Measurements from ENCODE around the gene STK10. TPM values are rescaled to one million over a fixed set of nuclear protein-coding genes. Genes with fewer than 3 reads are reported as not detected.
"Not testable (repeated sequence)": the region's sequence is repeated elsewhere in the genome, so short reads cannot be mapped to it uniquely, and the experiment has no call there.

STK10 gene
- total RNA-seq, 1 experiment from 2014 or later: 8.0 TPM

- DNase-seq (ENCODE audit: low spot score): no peak
Observed at GRCh38 chr5:172055421-172055820, 132.6 kb downstream of the STK10 start.

GRCh38 chr5:172054611-172055153, 133.3 kb downstream of the STK10 start:
- no peak for DNase-seq (ENCODE audit: low spot score)

GRCh38 chr5:172052450-172053236, 135.4 kb downstream of the STK10 start:
- DNase-seq (ENCODE audit: low spot score): no peak

- no peak for DNase-seq (ENCODE audit: low spot score)
Observed at GRCh38 chr5:172051643-172052339, 136.2 kb downstream of the STK10 start.

GRCh38 chr5:172050080-172050479, 137.9 kb downstream of the STK10 start:
- DNase-seq (ENCODE audit: low spot score): no peak

GRCh38 chr5:172049226-172049796, 138.7 kb downstream of the STK10 start:
- DNase-seq (ENCODE audit: low spot score): no peak

- DNase-seq (ENCODE audit: low spot score): no peak
Observed at GRCh38 chr5:172048539-172049101, 139.4 kb downstream of the STK10 start.

- DNase-seq (ENCODE audit: low spot score): no peak
Observed at GRCh38 chr5:172048170-172048422, 139.9 kb downstream of the STK10 start.

- DNase-seq (ENCODE audit: low spot score): no peak
Observed at GRCh38 chr5:172046593-172046992, 141.4 kb downstream of the STK10 start.

- DNase-seq (ENCODE audit: low spot score): no peak
Observed at GRCh38 chr5:172045315-172045632, 142.8 kb downstream of the STK10 start.

GRCh38 chr5:172044631-172045314, 143.3 kb downstream of the STK10 start:
- no peak for DNase-seq (ENCODE audit: low spot score)

- DNase-seq (ENCODE audit: low spot score): no peak
Observed at GRCh38 chr5:172043865-172044264, 144.2 kb downstream of the STK10 start.

- no peak for DNase-seq (ENCODE audit: low spot score)
Observed at GRCh38 chr5:172042183-172042582, 145.8 kb downstream of the STK10 start.

- no peak for DNase-seq (ENCODE audit: low spot score)
Observed at GRCh38 chr5:172038167-172038566, 149.9 kb downstream of the STK10 start.

GRCh38 chr5:172035049-172035448, 153.0 kb downstream of the STK10 start:
- DNase-seq (ENCODE audit: low spot score): no peak

- no peak for DNase-seq (ENCODE audit: low spot score)
Observed at GRCh38 chr5:172031894-172032461, 156.0 kb downstream of the STK10 start.

- no peak for DNase-seq (ENCODE audit: low spot score)
Observed at GRCh38 chr5:172029876-172030275, 158.1 kb downstream of the STK10 start.

- DNase-seq (ENCODE audit: low spot score): no peak
Observed at GRCh38 chr5:172028167-172028566, 159.9 kb downstream of the STK10 start.

GRCh38 chr5:172020110-172020786, 167.8 kb downstream of the STK10 start:
- not testable (repeated sequence) for DNase-seq (ENCODE audit: low spot score)

GRCh38 chr5:172015346-172015745, 172.7 kb downstream of the STK10 start:
- no peak for DNase-seq (ENCODE audit: low spot score)

GRCh38 chr5:172010278-172010677, 177.7 kb downstream of the STK10 start:
- peak; percentile 13 for DNase-seq (ENCODE audit: low spot score)

Data from H4 (cell line).